Measurements from ENCODE around the gene ANKRD12. TPM values are rescaled to one million over a fixed set of nuclear protein-coding genes. Genes with fewer than 3 reads are reported as not detected.

Gene ANKRD12
- total and polyA plus RNA-seq, 10 of the 15 experiments (the other 5 are each of a cell fraction or from before 2014, with no cell fraction given) = 5.9 to 45.7 (median 20.2) TPM

DNA sequence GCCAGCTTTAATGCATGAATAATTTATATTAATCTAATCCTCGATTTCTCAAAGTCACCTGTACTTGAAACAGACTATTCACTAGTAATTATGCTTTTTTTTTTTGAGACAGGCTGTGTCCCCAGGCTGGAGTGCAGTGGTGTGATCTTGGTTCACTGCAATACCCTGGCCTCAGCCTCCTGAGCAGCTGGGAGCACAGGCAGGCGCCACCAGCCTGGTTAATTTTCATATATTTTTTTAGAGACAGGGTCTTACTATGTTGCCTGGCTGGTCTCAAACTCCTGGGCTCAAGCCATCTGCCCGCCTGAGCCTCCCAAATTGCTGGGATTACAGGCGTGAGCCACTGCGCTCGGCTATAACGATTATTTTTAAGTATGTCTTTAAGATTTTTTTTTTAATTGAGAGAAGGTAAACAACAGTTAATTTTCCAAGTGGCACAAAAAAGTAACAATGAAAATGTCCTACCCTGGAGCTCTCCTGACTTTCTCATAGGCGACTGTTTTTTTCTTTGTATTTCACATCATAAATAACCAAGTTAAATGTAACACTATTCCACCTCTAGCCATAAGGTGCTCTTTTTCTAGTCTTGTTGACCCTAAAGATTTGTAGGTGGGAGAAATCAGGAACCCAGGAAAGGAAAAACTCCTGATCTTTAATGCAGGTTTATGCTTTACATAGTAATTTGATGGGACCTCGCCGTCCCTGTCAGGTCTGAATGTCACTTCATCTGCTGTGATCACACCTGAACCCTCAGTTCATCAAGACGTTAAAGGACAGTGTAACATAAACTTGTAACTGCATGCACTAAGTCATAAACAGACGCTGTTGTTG lies 1.3 kb upstream of the ANKRD12 start (continued):
- TF ChIP-seq TARDBP (IDR thresholded peaks at IDR 0.05; ENCODE audit: borderline replicate concordance) (no peak), TCF12 (IDR thresholded peaks at IDR 0.05; ENCODE audit: low read depth, low read length) (no peak)
- TF ChIP-seq, protein P1, sequence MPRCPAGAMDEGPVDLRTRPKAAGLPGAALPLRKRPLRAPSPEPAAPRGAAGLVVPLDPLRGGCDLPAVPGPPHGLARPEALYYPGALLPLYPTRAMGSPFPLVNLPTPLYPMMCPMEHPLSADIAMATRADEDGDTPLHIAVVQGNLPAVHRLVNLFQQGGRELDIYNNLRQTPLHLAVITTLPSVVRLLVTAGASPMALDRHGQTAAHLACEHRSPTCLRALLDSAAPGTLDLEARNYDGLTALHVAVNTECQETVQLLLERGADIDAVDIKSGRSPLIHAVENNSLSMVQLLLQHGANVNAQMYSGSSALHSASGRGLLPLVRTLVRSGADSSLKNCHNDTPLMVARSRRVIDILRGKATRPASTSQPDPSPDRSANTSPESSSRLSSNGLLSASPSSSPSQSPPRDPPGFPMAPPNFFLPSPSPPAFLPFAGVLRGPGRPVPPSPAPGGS (IDR thresholded peaks at IDR 0.05; ENCODE audit: borderline replicate concordance, insufficient read depth, low read depth, low read length, poor library complexity, severe bottlenecking) = no peak

DNA sequence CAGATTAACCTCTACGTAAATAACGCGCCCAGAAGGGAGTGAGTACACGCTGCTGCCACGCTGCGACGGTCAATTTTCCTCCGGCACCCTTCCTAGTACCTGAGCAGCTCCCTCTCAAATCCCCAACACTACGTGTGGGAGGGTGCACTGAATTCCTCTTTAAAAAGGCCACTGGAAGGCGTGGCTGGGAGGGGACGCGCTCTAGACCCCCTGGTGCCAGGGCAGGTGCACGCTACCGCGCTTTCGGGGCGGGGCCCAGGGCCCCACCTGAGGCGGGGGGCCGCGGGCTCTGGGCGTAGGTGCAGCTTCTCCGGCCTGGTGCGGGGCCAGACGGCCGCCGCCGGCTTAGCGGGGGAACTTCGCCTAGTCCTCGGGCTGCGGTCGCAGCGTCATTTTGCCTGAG lies 668 bp upstream of the ANKRD12 start:
- Histone ChIP-seq H3K9ac (ENCODE audit: control insufficient read depth, insufficient read depth, low read length) (peak overlapping the region; percentile 82), H3K4me1 (ENCODE audit: control insufficient read depth, insufficient read depth, low read length) (no peaks in the 10 kb centered on the region), H3K36me3 (ENCODE audit: control insufficient read depth in 2 of 2, insufficient read depth in 2 of 2, low read length in 1 of 2) (peaks cover 2 to 21% of the 10 kb centered on the region in 2 experiments), H3K4me2 (ENCODE audit: control insufficient read depth, insufficient read depth) (peak overlapping the region; percentile 94), H3K9me3 (replicated peaks; ENCODE audit: control insufficient read depth, insufficient read depth, low read length) (no peaks in the 10 kb centered on the region), H4K20me1 (ENCODE audit: control insufficient read depth, insufficient read depth) (no peaks in the 10 kb centered on the region), H2AFZ (ENCODE audit: control insufficient read depth, low read depth, low read length) (peak overlapping the region; percentile 86), H3K27ac (ENCODE audit: control insufficient read depth, insufficient read depth) (peak overlapping the region; percentile 80), H3K79me2 (ENCODE audit: control insufficient read depth, insufficient read depth, low read length) (peaks cover 44% of the 10 kb centered on the region), H3K4me3 (peak overlapping the region; percentile 92), H3K27me3 (replicated peaks in 1 of 2; ENCODE audit: control insufficient read depth in 2 of 2, insufficient read depth in 2 of 2, low read length in 1 of 2) (no peaks in the 10 kb centered on the region)
- BruUV-seq (replicated peaks) = TSS peak; percentile 82
- intact Hi-C loops (cut with micrococcal nuclease; ENCODE audit: unreplicated experiment) (loop anchor here (1.0 to 5.0 kb wide), 3 partner anchors 19 to 341 kb away; partner anchors contain the start of genes NDUFV2 and RALBP1), in situ Hi-C loops (cut with MboI) (loop anchor here (5.0 kb wide), 1 partner anchor 64 kb away; no protein-coding TSS in a partner anchor)
- ATAC-seq (peak; percentile 29), FAIRE-seq (no peak), DNase-seq (ENCODE audit: low read depth, low spot score) (no peak)
- 2% methylated on average over 33 of the region's 33 CpGs for WGBS (ENCODE audit: insufficient coverage, insufficient replicate concordance, low lambda C conversion rate, missing lambda C conversion rate)
- CTCF ChIA-PET = interaction anchor here (0.9 to 9.9 kb wide), 6 partner anchors 9 to 63 kb away, joined by 3 to 79 read pairs (median 4); no protein-coding TSS in a partner anchor
- SMC1A ChIA-PET (ENCODE audit: uncharacterized antibody, unreplicated experiment) = interaction anchor here (1.0 to 11.5 kb wide), 6 partner anchors 10 to 62 kb away, joined by 4 to 137 read pairs (median 7); no protein-coding TSS in a partner anchor
- POLR2A ChIA-PET = interaction anchor here (1.2 to 2.7 kb wide), 4 partner anchors 10 to 23 kb away, joined by 3 to 13 read pairs (median 11); no protein-coding TSS in a partner anchor
- RAD21 ChIA-PET (ENCODE audit: unreplicated experiment) = interaction anchor here (0.8 to 2.2 kb wide), 5 partner anchors 12 to 69 kb away, joined by 3 to 11 read pairs (median 3); no protein-coding TSS in a partner anchor
- no peak; the same call in 1 of the 2 replicates for TF ChIP-seq CREM (IDR thresholded peaks at IDR 0.05; ENCODE audit: low read depth)
- peak; percentile 89; the same call in 1 of the 2 replicates for TF ChIP-seq POLR2AphosphoS2 (IDR thresholded peaks at IDR 0.05; ENCODE audit: low read depth, low read length)
- no peak for TF ChIP-seq CBX5 (IDR thresholded peaks at IDR 0.05; ENCODE audit: low read depth)
- TF ChIP-seq POLR2A (IDR thresholded peaks at IDR 0.05; ENCODE audit: low read depth, low read length) = peak; percentile 41
- TF ChIP-seq, protein P2, sequence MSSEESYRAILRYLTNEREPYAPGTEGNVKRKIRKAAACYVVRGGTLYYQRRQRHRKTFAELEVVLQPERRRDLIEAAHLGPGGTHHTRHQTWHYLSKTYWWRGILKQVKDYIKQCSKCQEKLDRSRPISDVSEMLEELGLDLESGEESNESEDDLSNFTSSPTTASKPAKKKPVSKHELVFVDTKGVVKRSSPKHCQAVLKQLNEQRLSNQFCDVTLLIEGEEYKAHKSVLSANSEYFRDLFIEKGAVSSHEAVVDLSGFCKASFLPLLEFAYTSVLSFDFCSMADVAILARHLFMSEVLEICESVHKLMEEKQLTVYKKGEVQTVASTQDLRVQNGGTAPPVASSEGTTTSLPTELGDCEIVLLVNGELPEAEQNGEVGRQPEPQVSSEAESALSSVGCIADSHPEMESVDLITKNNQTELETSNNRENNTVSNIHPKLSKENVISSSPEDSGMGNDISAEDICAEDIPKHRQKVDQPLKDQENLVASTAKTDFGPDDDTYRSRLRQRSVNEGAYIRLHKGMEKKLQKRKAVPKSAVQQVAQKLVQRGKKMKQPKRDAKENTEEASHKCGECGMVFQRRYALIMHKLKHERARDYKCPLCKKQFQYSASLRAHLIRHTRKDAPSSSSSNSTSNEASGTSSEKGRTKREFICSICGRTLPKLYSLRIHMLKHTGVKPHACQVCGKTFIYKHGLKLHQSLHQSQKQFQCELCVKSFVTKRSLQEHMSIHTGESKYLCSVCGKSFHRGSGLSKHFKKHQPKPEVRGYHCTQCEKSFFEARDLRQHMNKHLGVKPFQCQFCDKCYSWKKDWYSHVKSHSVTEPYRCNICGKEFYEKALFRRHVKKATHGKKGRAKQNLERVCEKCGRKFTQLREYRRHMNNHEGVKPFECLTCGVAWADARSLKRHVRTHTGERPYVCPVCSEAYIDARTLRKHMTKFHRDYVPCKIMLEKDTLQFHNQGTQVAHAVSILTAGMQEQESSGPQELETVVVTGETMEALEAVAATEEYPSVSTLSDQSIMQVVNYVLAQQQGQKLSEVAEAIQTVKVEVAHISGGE (CRISPR knock-in tag; IDR thresholded peaks at IDR 0.05) = no peak
- no peak; the same call in 1 of the 2 replicates for TF ChIP-seq GATAD2B (conservative IDR thresholded peaks at IDR 0.05; ENCODE audit: low read depth)
- no peak for TF ChIP-seq E2F8 (IDR thresholded peaks at IDR 0.05; ENCODE audit: low read depth, partially characterized antibody)

Measured in GM12878 (cell line).